Measurements from ENCODE around the gene APOBEC3H. TPM values are rescaled to one million over a fixed set of nuclear protein-coding genes. Genes with fewer than 3 reads are reported as not detected.

APOBEC3H gene
- 0.53 and 4.0 TPM in 2 replicates for total RNA-seq

DNA sequence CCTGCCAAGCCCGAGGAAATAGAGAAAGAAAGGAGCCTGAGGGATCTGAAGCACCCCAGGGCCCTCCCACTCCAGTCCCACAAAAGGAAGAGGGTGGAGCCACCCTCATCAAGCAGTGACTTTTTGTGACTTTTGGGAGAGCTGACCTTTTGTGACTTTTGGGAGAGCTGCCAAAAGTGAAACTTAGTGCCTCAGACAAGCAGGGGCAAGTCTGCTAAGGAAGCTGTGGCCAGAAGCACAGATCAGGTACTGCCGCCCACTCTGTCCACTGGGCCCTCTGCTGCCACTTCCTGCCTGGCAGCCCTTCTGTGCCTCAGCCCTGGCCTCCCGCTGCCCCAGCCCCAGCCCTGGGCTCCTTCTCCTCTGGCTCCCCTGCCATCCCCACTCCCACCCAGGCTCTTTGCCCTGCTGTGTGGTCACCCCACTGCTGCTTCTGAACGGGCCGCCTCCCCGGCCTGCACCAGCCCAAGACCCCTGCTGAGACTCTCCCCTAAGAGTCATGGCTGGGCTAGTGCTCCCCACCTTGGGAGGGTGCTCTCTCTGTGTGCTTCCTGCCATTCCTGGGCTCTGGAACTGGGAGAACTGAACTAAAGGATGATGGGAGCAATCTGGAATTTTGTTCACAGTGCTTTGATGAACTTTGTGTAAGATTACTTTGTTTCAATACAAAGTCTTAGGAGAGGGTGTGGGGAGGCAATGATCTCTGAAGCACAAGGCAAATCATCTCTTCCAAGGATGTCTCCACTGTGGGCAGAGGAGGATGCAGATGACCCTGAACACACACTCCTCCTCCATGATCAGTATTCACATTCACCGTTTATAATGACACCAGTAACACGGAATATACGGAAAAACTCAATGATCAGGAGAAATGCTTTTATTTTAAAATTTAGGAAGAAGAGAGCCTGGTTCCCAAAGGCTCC lies at the start of gene APOBEC3H:
TSS of gene APOBEC3H (plus strand) at position 147 of the 923 bp plus-strand sequence. CDS start 3,035 bp downstream, outside the sequence.

DNA sequence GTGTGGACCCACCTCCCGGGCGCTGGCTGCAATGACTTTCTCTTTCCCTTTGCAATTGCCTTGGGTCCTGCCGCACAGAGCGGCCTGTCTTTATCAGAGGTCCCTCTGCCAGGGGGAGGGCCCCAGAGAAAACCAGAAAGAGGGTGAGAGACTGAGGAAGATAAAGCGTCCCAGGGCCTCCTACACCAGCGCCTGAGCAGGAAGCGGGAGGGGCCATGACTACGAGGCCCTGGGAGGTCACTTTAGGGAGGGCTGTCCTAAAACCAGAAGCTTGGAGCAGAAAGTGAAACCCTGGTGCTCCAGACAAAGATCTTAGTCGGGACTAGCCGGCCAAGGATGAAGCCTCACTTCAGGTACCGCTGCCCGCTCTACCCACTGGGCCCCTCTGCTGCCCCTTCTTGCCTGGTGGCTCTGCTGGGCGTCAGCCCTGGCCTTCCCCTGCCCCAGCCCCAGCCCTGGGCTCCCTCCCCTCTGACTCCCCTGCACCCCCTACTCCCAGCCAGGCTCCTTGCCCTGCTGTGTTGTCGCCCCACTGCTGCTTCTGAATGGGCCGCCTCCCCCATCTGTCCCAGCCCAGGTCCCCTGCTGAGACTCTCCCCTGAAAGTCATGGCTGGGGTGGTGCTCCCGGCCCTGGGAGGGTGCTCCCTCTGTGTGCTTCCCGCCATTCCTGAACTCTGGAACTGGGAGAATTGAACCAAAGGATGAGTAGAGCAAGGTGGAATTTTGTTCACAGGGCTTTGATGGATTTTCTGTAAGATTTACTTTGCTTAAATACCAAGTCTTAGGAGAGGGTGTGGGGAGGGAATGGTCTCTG lies 19.8 kb upstream of the APOBEC3H start, which contains the start of gene APOBEC3G:
TSS of gene APOBEC3G (plus strand) at position 250 of the 815 bp plus-strand sequence. CDS start at position 337, 87 bp downstream.

DNA sequence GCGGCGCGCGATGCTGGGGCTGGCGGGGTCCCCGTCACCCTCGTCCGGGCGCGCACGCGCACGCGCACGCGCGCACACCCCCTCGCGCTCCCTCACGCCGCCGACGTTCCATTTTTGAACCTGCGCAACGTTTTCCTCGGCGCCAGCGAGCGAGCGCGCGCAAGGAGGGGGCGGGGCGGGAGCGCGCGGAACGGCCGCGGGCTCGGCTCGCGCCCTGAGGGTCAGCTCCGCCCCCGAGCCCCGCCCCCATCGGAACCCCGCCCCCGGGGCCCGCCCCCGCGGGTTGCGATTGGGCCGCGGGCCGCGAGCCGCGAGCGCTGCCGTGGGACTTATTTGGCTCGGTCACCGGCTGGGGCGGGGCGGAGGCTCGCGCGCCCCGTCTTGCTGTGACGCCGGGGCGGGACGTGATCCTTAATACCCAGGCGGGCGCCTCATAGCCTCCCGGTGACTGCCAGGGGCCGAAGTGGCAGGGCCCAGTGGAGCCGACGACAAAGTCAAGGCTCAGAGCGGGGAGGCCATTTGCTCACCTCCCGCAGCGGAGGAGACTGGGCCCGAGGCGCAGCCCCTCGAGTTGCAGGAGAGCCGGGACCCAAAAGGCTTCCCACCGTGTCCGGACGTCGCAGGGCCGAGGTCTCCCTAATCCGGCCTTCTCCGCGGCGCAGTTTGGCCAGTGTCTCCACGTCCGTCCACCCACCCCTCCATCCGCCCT lies 55.6 kb downstream of the APOBEC3H start, which contains the start of gene CBX7:
TSS of gene CBX7 (minus strand) at position 170 of the 709 bp plus-strand sequence. CDS start 236 bp downstream, outside the sequence.

Other genes with a start within 250 kb of the APOBEC3H start
- gene CBX6, start 225.0 kb upstream of the APOBEC3H start, total RNA-seq: 42.5 and 44.4 TPM in 2 replicates
- gene APOBEC3A, start 139.6 kb upstream of the APOBEC3H start, total RNA-seq: not detected in 2 replicates
- gene APOBEC3B, start 114.9 kb upstream of the APOBEC3H start, total RNA-seq: 28.5 and 29.6 TPM in 2 replicates
- gene APOBEC3C, start 83.0 kb upstream of the APOBEC3H start, total RNA-seq: 34.4 and 42.4 TPM in 2 replicates
- gene APOBEC3D, start 76.1 kb upstream of the APOBEC3H start, total RNA-seq: 1.6 and 3.5 TPM in 2 replicates
- gene APOBEC3F, start 56.4 kb upstream of the APOBEC3H start, total RNA-seq: 4.3 and 7.6 TPM in 2 replicates
- gene APOBEC3G, start 20.0 kb upstream of the APOBEC3H start, total RNA-seq: 11.0 and 15.8 TPM in 2 replicates
- 2.3 and 2.5 TPM in 2 replicates for gene CBX7, start 55.4 kb downstream of the APOBEC3H start, total RNA-seq
- 5.1 and 12.4 TPM in 2 replicates for gene PDGFB, start 147.7 kb downstream of the APOBEC3H start, total RNA-seq
- 2,206 and 2,743 TPM in 2 replicates for gene RPL3, start 222.4 kb downstream of the APOBEC3H start, total RNA-seq

Measured in myometrial cell (primary cell).